Prostate gland (tissue), 2 donors: ENCODE results near the gene OTUB2.

Experiments
- POLR2A ChIP-seq: fragments of 450-650 bp; IDR thresholded peaks from one replicate; pipeline ENCODE4 v1.6.1; 2016; ENCODE audit warnings: antibody characterized with exemption, mild to moderate bottlenecking
- POLR2AphosphoS5 ChIP-seq: sonication (generic); formaldehyde crosslinking; IDR thresholded peaks from one replicate; pipeline ENCODE4 v1.6.1; 2017; ENCODE audit warnings: antibody characterized with exemption
- TF ChIP-seq, protein P1 (sequence below), 4 experiments: fragments of 200-600 bp in 2 of 4; fragments of 450-650 bp in 2 of 4; sonication (generic) in 2 of 4; IDR thresholded peaks; 1 replicate in 3 of 4; 2 replicates in 1 of 4; pipeline ENCODE4 v1.5.1; 2016 to 2019; ENCODE audit warnings: antibody characterized with exemption in 4 of 4, mild to moderate bottlenecking in 2 of 4, moderate library complexity in 2 of 4

DNA sequence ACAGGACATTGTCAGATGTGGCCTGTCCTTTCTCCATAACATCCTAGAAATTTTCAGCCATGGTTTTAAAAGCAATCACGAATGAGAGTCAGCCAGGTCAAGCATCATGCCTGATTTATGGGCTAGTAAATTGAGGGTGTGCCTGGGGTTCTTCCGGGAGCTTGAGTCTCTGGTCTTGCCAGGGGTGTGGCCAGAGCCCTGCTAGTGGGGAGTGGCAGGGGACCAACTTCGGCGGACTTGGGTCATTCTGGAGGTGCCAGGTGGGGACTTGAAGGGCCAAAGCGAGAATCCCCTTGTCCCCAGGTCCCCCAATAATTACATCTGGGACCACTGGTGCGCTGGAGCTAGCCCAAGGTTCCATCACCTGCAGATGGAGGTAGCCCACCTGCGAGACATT lies 5.7 kb downstream of the OTUB2 start:
- TF ChIP-seq POLR2A (no peak), POLR2AphosphoS5 (no peak)
- TF ChIP-seq, protein P1, sequence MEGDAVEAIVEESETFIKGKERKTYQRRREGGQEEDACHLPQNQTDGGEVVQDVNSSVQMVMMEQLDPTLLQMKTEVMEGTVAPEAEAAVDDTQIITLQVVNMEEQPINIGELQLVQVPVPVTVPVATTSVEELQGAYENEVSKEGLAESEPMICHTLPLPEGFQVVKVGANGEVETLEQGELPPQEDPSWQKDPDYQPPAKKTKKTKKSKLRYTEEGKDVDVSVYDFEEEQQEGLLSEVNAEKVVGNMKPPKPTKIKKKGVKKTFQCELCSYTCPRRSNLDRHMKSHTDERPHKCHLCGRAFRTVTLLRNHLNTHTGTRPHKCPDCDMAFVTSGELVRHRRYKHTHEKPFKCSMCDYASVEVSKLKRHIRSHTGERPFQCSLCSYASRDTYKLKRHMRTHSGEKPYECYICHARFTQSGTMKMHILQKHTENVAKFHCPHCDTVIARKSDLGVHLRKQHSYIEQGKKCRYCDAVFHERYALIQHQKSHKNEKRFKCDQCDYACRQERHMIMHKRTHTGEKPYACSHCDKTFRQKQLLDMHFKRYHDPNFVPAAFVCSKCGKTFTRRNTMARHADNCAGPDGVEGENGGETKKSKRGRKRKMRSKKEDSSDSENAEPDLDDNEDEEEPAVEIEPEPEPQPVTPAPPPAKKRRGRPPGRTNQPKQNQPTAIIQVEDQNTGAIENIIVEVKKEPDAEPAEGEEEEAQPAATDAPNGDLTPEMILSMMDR (IDR thresholded peaks at IDR 0.05) = no peak
